Heart right ventricle (tissue), 16 donors: ENCODE measurements around the gene RB1. TPM values are rescaled to one million over a fixed set of nuclear protein-coding genes. Genes with fewer than 3 reads are reported as not detected.

Source experiments
- ATAC-seq, 8 donors: fragments of 200-7000 bp; cut with Tn5 transposase; one replicate each; pipeline ENCODE4 v1.9.1; 2020; ENCODE audit warnings: mild to moderate bottlenecking in 8 of 8, moderate library complexity in 8 of 8, moderate number of reproducible peaks in 1 of 8
- DNase-seq, 2 donors: peaks; one replicate each; pipeline ENCODE4 v3.0.0-alpha.2; 2020
- H3K27ac ChIP-seq, 10 donors: fragments of 200-600 bp; sonication (generic) in 2 of 10; one replicate each; pipeline versions ENCODE4 v1.5.0 to v1.8.0; 2020 to 2022; ENCODE audit warnings: mild to moderate bottlenecking in 3 of 10
- H3K27me3 ChIP-seq, 7 donors: fragments of 200-600 bp; one replicate each; pipeline ENCODE4 v1.8.0; 2021 to 2022; ENCODE audit warnings: mild to moderate bottlenecking in 2 of 7
- H3K36me3 ChIP-seq, 9 donors: fragments of 200-600 bp; sonication (generic) in 1 of 9; one replicate each; pipeline versions ENCODE4 v1.5.0 to v1.8.0; 2020 to 2022; ENCODE audit warnings: mild to moderate bottlenecking in 2 of 9
- H3K4me1 ChIP-seq, 9 donors: fragments of 200-600 bp; sonication (generic) in 1 of 9; one replicate each; pipeline versions ENCODE4 v1.5.0 to v1.8.0; 2020 to 2022; ENCODE audit warnings: mild to moderate bottlenecking in 4 of 9
- H3K4me3 ChIP-seq, 10 donors: fragments of 200-600 bp; sonication (generic) in 2 of 10; one replicate each; pipeline versions ENCODE4 v1.5.0 to v1.8.0; 2020 to 2022; ENCODE audit warnings: mild to moderate bottlenecking in 7 of 10, moderate library complexity in 2 of 10
- H3K9me3 ChIP-seq, 11 donors: fragments of 200-600 bp in 10 of 11; sonication (generic) in 2 of 11; one replicate each; pipeline versions ENCODE4 v1.5.0 to v1.8.0; 2013 to 2022; ENCODE audit warnings: mild to moderate bottlenecking in 2 of 11, control low read depth in 1 of 11, moderate library complexity in 1 of 11
- WGBS, 2 donors: extraction: QIAGEN DNeasy Blood & Tissue Kit; methylation state at CpG; one replicate each; pipeline ENCODE4 v1.1.7; 2013; ENCODE audit warnings: inconsistent platforms in 1 of 2; 5-methylcytosine and 5-hydroxymethylcytosine counted together
- intact Hi-C, 10 donors: fragments of 100-400 bp; cut with DNase I; formaldehyde crosslinking; loops; one replicate each; pipeline versions ENCODE4 v1.11.1 to v1.14.2; 2022
- long read RNA-seq, 3 donors: library from polyadenylated mRNA; unstranded; transcript quantifications; one replicate each; pipeline ENCODE4 v2.0.0, GENCODE V29; 2020 to 2021
- polyA plus RNA-seq, 2 donors: library from polyadenylated mRNA; stranded (reverse); fragments of 200-250 nt; gene quantifications; one replicate each; pipeline ENCODE4 v1.2.3, GENCODE V29; 2013
- total RNA-seq, 10 donors: library from RNA; stranded (reverse); fragmentation: NEBNext Ultra II Directional in 3 of 10; extraction: Animal tissue kit (Norgen Biotek cat#: 25700) in 3 of 10; gene quantifications; one replicate each; pipeline versions ENCODE4 v1.2.1 to v1.2.4, GENCODE V29; 2021 to 2023
- TF ChIP-seq, protein P1 (sequence below), 9 donors: fragments of 200-600 bp; sonication (generic) in 2 of 9; IDR thresholded peaks; one replicate each; pipeline versions ENCODE4 v1.5.0 to v1.8.0; 2021 to 2022; ENCODE audit warnings: antibody characterized with exemption in 9 of 9, mild to moderate bottlenecking in 5 of 9, moderate library complexity in 1 of 9
- donor health status: Arrhythmogenic right ventricular cardiomyopathy.
- donor health status: ischemic (EF 13 %, LVEDD 7.1; RV severe dilation, severe dysfunction).
- donor health status: healthy with polysubstance abuse.
- donor health status: DM: no; HTN: yes; CAD: no.
- donor health status: DM: no; HTN: no; CAD: no.
- donor health status: ischemic (EF 25% LVEDD 6.9; RV normal size, moderate dysfunction).
- donor health status: ischemic (EF 25% LVEDD 5.7; RV mildly dilated, moderate dysfunction).
- donor health status: healthy.
- donor health status: DM: yes; HTN: yes; CAD: no.
- donor health status: Ischemic cardiomyopathy.
- donor health status: ischemic (EF 35%, LVEDD 5.7; RV mildly dilated, moderate dysfunction).
- donor health status: nonischemic (EF 11% LVEDD 7.7; RV severe dilation, severe dysfunction).
- donor health status: DM: yes; HTN: yes; CAD: no.
- donor health status: PGD.
- donor health status: ischemic (EF 29% LVEDD 5.4; RV normal size, mild dysfunction).
- donor health status: nonischemic (EF 23%, LVEDD 6.1; RV moderate dilation, normal function).

RB1 gene
- 10 to 100 TPM; 22.3 to 42.0 (median 26.8) TPM for total RNA-seq
- polyA plus RNA-seq, result 10 to 100 TPM; 12.1 to 12.3 TPM
- long read RNA-seq, donor 1, full-length matches to known transcripts, result 14 of 24 reads
- long read RNA-seq, donor 1, partial matches to known transcripts, result 5 of 24 reads
- long read RNA-seq, donor 1, other reads (novel, unspliced or antisense), result 5 of 24 reads
- long read RNA-seq, donor 2, full-length matches to known transcripts, result 17 of 31 reads
- long read RNA-seq, donor 2, partial matches to known transcripts, result 6 of 31 reads
- long read RNA-seq, donor 2, other reads (novel, unspliced or antisense), result 8 of 31 reads
- long read RNA-seq, donor 3, full-length matches to known transcripts, result 35 of 55 reads
- long read RNA-seq, donor 3, partial matches to known transcripts, result 17 of 55 reads
- long read RNA-seq, donor 3, other reads (novel, unspliced or antisense), result 3 of 55 reads

DNA sequence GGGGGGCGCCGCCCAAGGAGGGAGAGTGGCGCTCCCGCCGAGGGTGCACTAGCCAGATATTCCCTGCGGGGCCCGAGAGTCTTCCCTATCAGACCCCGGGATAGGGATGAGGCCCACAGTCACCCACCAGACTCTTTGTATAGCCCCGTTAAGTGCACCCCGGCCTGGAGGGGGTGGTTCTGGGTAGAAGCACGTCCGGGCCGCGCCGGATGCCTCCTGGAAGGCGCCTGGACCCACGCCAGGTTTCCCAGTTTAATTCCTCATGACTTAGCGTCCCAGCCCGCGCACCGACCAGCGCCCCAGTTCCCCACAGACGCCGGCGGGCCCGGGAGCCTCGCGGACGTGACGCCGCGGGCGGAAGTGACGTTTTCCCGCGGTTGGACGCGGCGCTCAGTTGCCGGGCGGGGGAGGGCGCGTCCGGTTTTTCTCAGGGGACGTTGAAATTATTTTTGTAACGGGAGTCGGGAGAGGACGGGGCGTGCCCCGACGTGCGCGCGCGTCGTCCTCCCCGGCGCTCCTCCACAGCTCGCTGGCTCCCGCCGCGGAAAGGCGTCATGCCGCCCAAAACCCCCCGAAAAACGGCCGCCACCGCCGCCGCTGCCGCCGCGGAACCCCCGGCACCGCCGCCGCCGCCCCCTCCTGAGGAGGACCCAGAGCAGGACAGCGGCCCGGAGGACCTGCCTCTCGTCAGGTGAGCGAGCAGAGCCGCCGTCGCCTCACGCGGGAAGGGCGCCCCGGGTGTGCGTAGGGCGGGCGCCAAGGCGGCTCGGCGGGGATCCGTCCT, at the start of gene RB1:
RB1 (plus strand) TSS at position 393 of the 784 bp plus-strand sequence; CDS start at position 555, 162 bp downstream.
- TF ChIP-seq, protein P1, sequence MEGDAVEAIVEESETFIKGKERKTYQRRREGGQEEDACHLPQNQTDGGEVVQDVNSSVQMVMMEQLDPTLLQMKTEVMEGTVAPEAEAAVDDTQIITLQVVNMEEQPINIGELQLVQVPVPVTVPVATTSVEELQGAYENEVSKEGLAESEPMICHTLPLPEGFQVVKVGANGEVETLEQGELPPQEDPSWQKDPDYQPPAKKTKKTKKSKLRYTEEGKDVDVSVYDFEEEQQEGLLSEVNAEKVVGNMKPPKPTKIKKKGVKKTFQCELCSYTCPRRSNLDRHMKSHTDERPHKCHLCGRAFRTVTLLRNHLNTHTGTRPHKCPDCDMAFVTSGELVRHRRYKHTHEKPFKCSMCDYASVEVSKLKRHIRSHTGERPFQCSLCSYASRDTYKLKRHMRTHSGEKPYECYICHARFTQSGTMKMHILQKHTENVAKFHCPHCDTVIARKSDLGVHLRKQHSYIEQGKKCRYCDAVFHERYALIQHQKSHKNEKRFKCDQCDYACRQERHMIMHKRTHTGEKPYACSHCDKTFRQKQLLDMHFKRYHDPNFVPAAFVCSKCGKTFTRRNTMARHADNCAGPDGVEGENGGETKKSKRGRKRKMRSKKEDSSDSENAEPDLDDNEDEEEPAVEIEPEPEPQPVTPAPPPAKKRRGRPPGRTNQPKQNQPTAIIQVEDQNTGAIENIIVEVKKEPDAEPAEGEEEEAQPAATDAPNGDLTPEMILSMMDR (IDR thresholded peaks at IDR 0.05), result no peak
- DNase-seq (peak; percentile 94), ATAC-seq (peak; percentile 94 to 98 (median 97))
- Histone ChIP-seq H3K27ac (peak within 1 kb of the TSS; percentile 97 to 100 (median 100)), H3K36me3 (peaks cover 0 to 22% (median 9%) of the 10 kb centered on the region in 9 donors), H3K27me3 (no peaks in the 10 kb centered on the region), H3K9me3 (no peaks in the 10 kb centered on the region), H3K4me3 (peak within 1 kb of the TSS; percentile 69 to 99 (median 90)), H3K4me1 (peaks cover 0 to 44% (median 33%) of the 10 kb centered on the region in 9 donors)
- intact Hi-C loops, result loop anchor here in 9 of 10 donors (1.0 to 10.0 kb wide), 12 partner anchors 51 to 266 kb away; partner anchors contain the start of genes ITM2B (in 6 of the 9), MED4 (in 2 of the 9) and NUDT15 (in 1 of the 9)
- 0% methylated on average over 94 to 96 of the region's 96 CpGs for WGBS, 2 donors

DNA sequence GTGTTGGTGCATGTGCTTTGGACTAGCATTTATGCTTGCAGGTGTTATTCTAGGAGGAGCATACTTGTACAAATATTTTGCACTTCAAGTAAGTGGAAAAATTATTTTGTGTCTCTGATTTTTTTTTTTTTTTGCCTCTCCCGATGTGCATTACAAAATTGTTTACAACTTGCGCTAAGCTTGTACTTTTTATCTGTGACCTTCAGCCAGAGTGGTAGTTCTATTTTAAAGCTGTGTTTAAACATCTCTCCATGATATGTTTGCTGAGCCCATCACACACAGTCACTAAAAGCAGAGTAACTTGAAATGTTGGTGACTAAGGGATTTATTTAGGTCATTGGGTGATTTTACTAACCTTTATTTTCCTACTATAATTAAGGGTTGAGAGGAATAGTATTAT, 49.7 kb upstream of the RB1 start:
- DNase-seq (no peak), ATAC-seq (peak in 6 of 8 donors; percentile 42 to 68 (median 64))
- Histone ChIP-seq H3K4me3 (no peak overlapping the region), H3K4me1 (peaks cover 6 to 91% (median 66%) of the 10 kb centered on the region in 9 donors), H3K27me3 (no peaks in the 10 kb centered on the region), H3K36me3 (peaks cover 0 to 73% (median 38%) of the 10 kb centered on the region in 9 donors), H3K27ac (peak overlapping the region; percentile 6 to 72 (median 42)), H3K9me3 (no peaks in the 10 kb centered on the region)
- WGBS, 2 donors, result 30 to 53% methylated on average over 2 of the region's 2 CpGs
- intact Hi-C loops, result loop anchor here in 1 of 10 donors (5.0 kb wide), 1 partner anchor 48 kb away; the partner anchor contains the start of gene RB1
- TF ChIP-seq, protein P1 (IDR thresholded peaks at IDR 0.05), result no peak

DNA sequence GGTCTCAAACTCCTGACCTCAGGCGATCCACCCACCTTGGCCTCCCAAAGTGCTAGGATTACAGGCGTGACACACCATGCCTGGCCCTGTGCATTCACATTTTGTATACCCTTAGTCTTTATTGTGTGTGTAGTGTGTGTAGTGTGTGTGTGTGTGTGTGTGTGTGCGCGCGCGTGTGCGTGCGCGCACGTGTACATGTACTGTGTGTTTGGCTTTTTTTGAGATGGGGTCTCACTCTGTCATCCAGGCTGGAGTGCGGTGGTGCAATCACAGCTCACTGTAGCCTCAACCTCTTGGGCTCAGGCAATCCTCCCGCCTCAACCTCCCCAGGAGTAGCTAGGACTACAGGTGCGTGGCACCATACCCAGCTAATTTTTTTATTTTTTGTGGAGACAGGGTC, 48.5 kb upstream of the RB1 start:
- DNase-seq, result no peak

More for the DNA sequence above, 48.5 kb upstream of the RB1 start:
- 93 to 96% methylated on average over 13 of the region's 13 CpGs for WGBS, 2 donors
- intact Hi-C loops, result no loop called here
- Histone ChIP-seq H3K4me1 (peaks cover 6 to 78% (median 56%) of the 10 kb centered on the region in 9 donors), H3K27ac (peak overlapping the region in 6 of 10 donors; percentile 18 to 72 (median 48)), H3K36me3 (peaks cover 0 to 83% (median 44%) of the 10 kb centered on the region in 9 donors), H3K9me3 (no peaks in the 10 kb centered on the region), H3K27me3 (no peaks in the 10 kb centered on the region), H3K4me3 (no peak overlapping the region)
- peak in 1 of 8 donors; percentile 56 for ATAC-seq
- TF ChIP-seq, protein P1 (IDR thresholded peaks at IDR 0.05), result no peak
